Coronary artery (tissue), 2 donors: ENCODE data around the gene TWSG1.

ENCODE experiments used
- DNase-seq: peaks from one replicate; pipeline ENCODE4 v3.0.0-alpha.2; 2017; ENCODE audit warnings: low spot score
- H3K27ac ChIP-seq, 2 donors: fragments of 200-600 bp; sonication (generic); one replicate each; pipeline ENCODE4 v1.5.1; 2016 to 2019
- H3K4me3 ChIP-seq: fragments of 200-600 bp; sonication (generic); 2 replicates; pipeline ENCODE4 v1.5.1; 2016; ENCODE audit warnings: mild to moderate bottlenecking, moderate library complexity
- TF ChIP-seq, protein P1 (sequence below): fragments of 200-600 bp; sonication (generic); IDR thresholded peaks from one replicate; pipeline ENCODE4 v1.5.1; 2019; ENCODE audit warnings: antibody characterized with exemption

TWSG1 gene

DNA sequence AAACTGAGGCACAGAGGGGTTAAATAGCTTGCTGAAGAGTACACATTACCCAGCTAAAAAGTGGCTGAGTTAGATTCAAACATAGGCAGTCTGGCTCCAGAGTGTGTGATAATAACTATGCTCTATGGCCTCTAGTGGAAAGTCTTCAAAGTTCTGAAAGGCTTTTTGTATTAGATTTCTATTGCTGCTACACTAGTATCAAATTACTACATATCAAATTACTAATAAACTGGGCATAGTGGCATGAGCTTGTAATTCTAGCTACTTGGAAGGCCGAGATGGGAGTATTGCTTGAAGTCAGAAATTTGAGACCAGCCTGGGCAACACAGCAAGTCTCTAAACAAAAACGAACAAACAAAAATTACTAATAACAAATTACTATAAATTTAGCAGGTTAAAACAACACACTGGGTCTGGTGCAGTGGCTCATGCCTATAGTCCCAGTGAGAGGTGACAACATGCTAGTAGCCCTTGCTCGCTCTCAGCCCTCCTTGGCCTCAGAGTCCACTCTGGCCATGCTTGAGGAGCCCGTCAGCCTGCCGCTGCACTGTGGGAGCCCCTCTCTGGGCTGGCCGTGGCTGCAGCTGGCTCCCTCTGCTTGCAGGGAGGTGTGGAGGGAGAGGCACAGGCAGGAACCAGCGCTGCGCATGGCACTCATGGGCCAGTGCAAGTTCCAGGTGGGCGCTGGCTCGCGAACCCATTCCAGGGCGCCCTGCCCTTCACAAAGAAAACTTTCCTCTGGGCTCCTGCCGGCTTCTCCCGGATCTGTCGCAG is 38.2 kb upstream of the TWSG1 start:
- TF ChIP-seq, protein P1, sequence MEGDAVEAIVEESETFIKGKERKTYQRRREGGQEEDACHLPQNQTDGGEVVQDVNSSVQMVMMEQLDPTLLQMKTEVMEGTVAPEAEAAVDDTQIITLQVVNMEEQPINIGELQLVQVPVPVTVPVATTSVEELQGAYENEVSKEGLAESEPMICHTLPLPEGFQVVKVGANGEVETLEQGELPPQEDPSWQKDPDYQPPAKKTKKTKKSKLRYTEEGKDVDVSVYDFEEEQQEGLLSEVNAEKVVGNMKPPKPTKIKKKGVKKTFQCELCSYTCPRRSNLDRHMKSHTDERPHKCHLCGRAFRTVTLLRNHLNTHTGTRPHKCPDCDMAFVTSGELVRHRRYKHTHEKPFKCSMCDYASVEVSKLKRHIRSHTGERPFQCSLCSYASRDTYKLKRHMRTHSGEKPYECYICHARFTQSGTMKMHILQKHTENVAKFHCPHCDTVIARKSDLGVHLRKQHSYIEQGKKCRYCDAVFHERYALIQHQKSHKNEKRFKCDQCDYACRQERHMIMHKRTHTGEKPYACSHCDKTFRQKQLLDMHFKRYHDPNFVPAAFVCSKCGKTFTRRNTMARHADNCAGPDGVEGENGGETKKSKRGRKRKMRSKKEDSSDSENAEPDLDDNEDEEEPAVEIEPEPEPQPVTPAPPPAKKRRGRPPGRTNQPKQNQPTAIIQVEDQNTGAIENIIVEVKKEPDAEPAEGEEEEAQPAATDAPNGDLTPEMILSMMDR: no peak
- Histone ChIP-seq H3K4me3 (no peak overlapping the region), H3K27ac (no peak overlapping the region)
- no peak for DNase-seq

- DNase-seq: no peak
- TF ChIP-seq, protein P1: no peak
- H3K4me3 ChIP-seq: no peak overlapping the region
- H3K27ac ChIP-seq: no peak overlapping the region
These were observed 37.6 kb upstream of the TWSG1 start for GRCh38 chr18:9297007-9297393.

GRCh38 chr18:9304388-9305070 is 30.0 kb upstream of the TWSG1 start:
- Histone ChIP-seq H3K27ac (no peak overlapping the region), H3K4me3 (no peak overlapping the region)
- DNase-seq: no peak
- TF ChIP-seq, protein P1: no peak

DNA sequence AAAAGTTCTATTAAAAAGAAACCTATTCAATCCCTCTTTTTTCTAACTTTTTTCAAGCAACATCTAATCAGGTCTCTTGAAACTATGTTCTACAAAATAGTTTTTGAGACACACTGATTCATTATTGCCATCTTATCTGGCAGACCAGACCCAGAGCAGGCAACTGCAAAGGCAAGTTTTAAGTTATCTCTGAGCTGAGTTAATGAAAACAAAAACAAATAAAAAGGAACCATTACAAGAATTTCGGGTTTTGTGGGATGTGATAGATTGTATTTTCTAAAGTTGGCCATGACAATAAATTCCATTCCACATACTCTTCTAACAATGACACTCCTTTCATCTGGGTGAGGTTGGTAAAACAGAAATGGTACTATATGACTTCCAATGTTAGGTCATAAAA is 15.2 kb upstream of the TWSG1 start:
- DNase-seq: no peak
- TF ChIP-seq, protein P1: no peak
- Histone ChIP-seq H3K27ac (no peak overlapping the region), H3K4me3 (no peak overlapping the region)

DNA sequence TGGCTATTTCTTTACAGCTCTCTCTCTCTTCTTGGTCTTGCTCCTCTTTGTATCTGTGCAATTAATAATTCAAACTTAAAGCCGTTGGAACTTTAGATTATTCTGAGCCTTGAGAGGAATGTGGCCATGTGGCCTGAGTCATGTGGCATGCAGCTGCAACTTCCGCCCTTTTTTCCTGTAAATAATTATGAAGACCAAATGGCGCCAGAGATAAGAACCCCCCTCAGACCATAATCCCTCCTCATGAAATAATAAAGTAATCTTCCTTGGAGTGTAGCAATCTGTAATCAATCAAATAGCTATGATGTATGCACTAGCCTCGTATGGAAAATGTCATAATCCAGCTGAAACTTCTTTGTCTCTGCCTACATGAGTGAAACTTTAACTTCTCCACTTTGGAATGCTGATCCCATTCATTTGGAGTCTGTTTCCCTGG is 13.5 kb upstream of the TWSG1 start:
- H3K27ac ChIP-seq: no peak overlapping the region
- TF ChIP-seq, protein P1: no peak
- no peak overlapping the region for H3K4me3 ChIP-seq
- DNase-seq: no peak

DNA sequence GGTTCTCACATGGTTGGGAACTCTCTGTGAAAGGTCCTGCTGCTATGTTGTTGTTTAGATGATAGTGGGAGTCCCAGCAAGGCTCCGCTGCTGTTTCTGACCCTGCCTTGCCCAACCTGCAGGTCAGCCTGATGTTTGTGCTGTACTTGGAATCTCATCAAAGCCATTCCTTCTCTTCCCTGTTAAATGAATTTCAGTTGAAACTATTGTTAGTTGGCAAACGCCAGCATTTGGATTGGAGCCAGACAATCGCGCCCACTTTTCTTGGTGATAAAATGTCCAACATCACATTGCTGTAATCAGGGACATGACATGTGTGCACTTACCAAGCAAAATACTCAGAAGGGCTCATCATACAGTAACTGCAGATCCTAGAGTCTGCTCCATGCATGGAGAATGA is 12.8 kb upstream of the TWSG1 start:
- H3K27ac ChIP-seq: no peak overlapping the region
- DNase-seq: no peak
- no peak overlapping the region for H3K4me3 ChIP-seq
- TF ChIP-seq, protein P1: no peak

GRCh38 chr18:9322744-9323143 is 11.8 kb upstream of the TWSG1 start:
- no peak for DNase-seq
- H3K27ac ChIP-seq: no peak overlapping the region
- H3K4me3 ChIP-seq: no peak overlapping the region
- TF ChIP-seq, protein P1: no peak
